ENCODE measurements around the gene GAMT.

The GAMT gene

DNA sequence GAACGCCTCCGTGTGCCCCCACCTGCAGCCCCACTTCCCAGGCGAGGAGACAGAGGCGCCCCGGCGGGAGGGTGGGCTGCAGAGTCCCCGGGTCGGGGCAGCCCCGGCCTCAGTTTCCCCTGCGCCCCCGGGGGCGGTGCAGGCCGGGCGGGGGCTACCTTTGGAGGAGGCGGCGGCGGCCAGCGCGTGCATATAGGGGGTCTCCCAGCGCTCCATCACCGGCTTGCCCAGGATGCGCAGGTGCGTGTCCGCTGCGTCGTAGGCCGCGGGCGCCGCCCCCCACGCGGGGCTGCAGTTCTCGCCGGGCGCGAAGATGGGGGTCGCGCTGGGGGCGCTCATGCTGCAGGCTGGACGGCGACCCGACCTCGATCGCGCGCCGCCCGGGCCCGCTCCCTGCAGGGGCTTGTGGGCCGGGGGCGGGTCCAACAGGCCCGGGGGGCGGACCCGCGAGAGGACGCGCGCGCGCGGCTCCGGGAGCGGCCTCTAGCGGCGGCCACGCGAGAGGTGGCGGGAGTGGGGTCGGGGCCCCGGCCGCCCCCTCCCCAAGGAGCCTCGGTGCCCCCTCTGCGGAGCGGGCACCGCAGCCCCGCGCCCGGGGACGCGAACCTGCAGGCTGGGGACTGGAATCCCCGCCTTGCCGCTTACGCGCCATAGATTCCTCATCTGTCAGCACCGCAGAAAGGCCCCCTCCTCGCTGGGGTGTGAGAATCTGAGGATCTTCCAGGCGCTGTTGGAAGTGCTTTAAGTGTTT, at the start of gene GAMT:
Gene GAMT (minus strand): TSS at position 405 of the 751 bp plus-strand sequence. CDS start 66 bp downstream, at position 339.
- no peaks in the 10 kb centered on the region for H3K9me3 ChIP-seq (ENCODE audit: insufficient read depth, low read length, severe bottlenecking)
- peaks cover 25% of the 10 kb centered on the region for H3K36me3 ChIP-seq (ENCODE audit: insufficient read depth, low read length)
- H3K4me1 ChIP-seq (ENCODE audit: insufficient read depth, low read length), result peaks cover 35% of the 10 kb centered on the region
- peak; percentile 60 for TF ChIP-seq CTCF (IDR thresholded peaks at IDR 0.05; ENCODE audit: borderline replicate concordance, extremely low read depth, low read length, poor library complexity, severe bottlenecking)
- TF ChIP-seq EZH2 (IDR thresholded peaks at IDR 0.05; ENCODE audit: borderline replicate concordance, low read depth, low read length, severe bottlenecking), result no peak
- H3K4me3 ChIP-seq (ENCODE audit: low read depth in 1 of 2, low read length in 2 of 2), result peak within 1 kb of the TSS; percentile 95 to 96
- ATAC-seq (ENCODE audit: insufficient read depth, low read depth) (peak; percentile 82), DNase-seq (peak; percentile 76)
- H3K79me2 ChIP-seq (ENCODE audit: insufficient read depth, low read length), result peaks cover 29% of the 10 kb centered on the region
- no peaks in the 10 kb centered on the region for H3K27me3 ChIP-seq (ENCODE audit: insufficient read depth, low read length, poor library complexity)
- peak within 1 kb of the TSS; percentile 96 for H3K9ac ChIP-seq (ENCODE audit: low read depth, low read length)
- H3K27ac ChIP-seq (ENCODE audit: low read length), result peak within 1 kb of the TSS; percentile 84
- peak within 1 kb of the TSS; percentile 85 for H3K4me2 ChIP-seq (ENCODE audit: insufficient read depth, low read length)
- peak within 1 kb of the TSS; percentile 96 for H2AFZ ChIP-seq (ENCODE audit: low read depth, low read length)
- peaks cover 9% of the 10 kb centered on the region; the same call in 1 of the 2 replicates for H4K20me1 ChIP-seq (ENCODE audit: insufficient read depth, low read length)

GRCh38 chr19:1449467-1450442, 48.4 kb upstream of the GAMT start, which contains the start of gene APC2:
TSS of gene APC2 (plus strand) at chr19:1450121. CDS start at chr19:1453002, 2,881 bp downstream.
- no peak for TF ChIP-seq CTCF (IDR thresholded peaks at IDR 0.05; ENCODE audit: borderline replicate concordance, extremely low read depth, low read length, poor library complexity, severe bottlenecking)
- TF ChIP-seq EZH2 (IDR thresholded peaks at IDR 0.05; ENCODE audit: borderline replicate concordance, low read depth, low read length, severe bottlenecking), result no peak

DNA sequence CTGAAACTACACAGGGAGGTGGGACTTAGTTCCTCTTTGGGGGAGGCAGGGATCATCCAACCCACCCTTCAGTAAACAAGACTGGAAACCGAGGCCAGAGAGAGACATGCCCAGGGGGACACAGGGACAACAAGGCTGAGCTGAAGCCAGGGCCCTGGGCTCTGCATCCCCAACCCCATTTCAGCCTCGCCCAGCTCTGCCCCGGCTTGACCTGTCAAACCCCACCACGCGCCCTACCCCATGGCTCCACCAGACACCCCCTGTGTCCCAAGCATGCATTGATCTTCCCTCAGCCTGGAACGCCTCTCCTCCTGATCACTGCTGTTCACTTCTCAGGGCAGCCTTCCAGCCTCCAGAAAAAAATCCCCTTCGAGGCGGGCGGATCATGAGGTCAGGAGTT, 46.6 kb upstream of the GAMT start:
- TF ChIP-seq EZH2 (IDR thresholded peaks at IDR 0.05; ENCODE audit: borderline replicate concordance, low read depth, low read length, severe bottlenecking) (no peak), CTCF (IDR thresholded peaks at IDR 0.05; ENCODE audit: borderline replicate concordance, extremely low read depth, low read length, poor library complexity, severe bottlenecking) (no peak)

More at GRCh38 chr19:1449467-1450442, 48.4 kb upstream of the GAMT start, which contains the start of gene APC2:
- H3K27me3 ChIP-seq (ENCODE audit: insufficient read depth, low read length, poor library complexity), result peaks cover 7% of the 10 kb centered on the region
- DNase-seq, result peak; percentile 57
- no peaks in the 10 kb centered on the region for H3K36me3 ChIP-seq (ENCODE audit: insufficient read depth, low read length)
- H3K27ac ChIP-seq (ENCODE audit: low read length), result no peak within 1 kb of the TSS
- H3K9me3 ChIP-seq (ENCODE audit: insufficient read depth, low read length, severe bottlenecking), result no peaks in the 10 kb centered on the region
- peaks cover 8% of the 10 kb centered on the region for H3K4me1 ChIP-seq (ENCODE audit: insufficient read depth, low read length)
- H3K9ac ChIP-seq (ENCODE audit: low read depth, low read length), result no peak within 1 kb of the TSS
- ATAC-seq (ENCODE audit: insufficient read depth, low read depth), result peak; percentile 41
- no peak within 1 kb of the TSS for H3K4me2 ChIP-seq (ENCODE audit: insufficient read depth, low read length)
- H2AFZ ChIP-seq (ENCODE audit: low read depth, low read length), result no peak within 1 kb of the TSS
- no peaks in the 10 kb centered on the region for H3K79me2 ChIP-seq (ENCODE audit: insufficient read depth, low read length)
- peaks cover 35% of the 10 kb centered on the region for H4K20me1 ChIP-seq (ENCODE audit: insufficient read depth, low read length)
- no peak within 1 kb of the TSS for H3K4me3 ChIP-seq (ENCODE audit: low read depth in 1 of 2, low read length in 2 of 2)

More for the DNA sequence above, 46.6 kb upstream of the GAMT start:
- H3K9me3 ChIP-seq (ENCODE audit: insufficient read depth, low read length, severe bottlenecking), result no peaks in the 10 kb centered on the region
- H2AFZ ChIP-seq (ENCODE audit: low read depth, low read length), result no peak overlapping the region
- peaks cover 10% of the 10 kb centered on the region for H3K4me1 ChIP-seq (ENCODE audit: insufficient read depth, low read length)
- H3K36me3 ChIP-seq (ENCODE audit: insufficient read depth, low read length), result no peaks in the 10 kb centered on the region
- ATAC-seq (ENCODE audit: insufficient read depth, low read depth) (no peak), DNase-seq (no peak)
- H3K9ac ChIP-seq (ENCODE audit: low read depth, low read length), result no peak overlapping the region
- no peak overlapping the region for H3K4me3 ChIP-seq (ENCODE audit: low read depth in 1 of 2, low read length in 2 of 2)
- no peak overlapping the region for H3K4me2 ChIP-seq (ENCODE audit: insufficient read depth, low read length)
- no peak overlapping the region for H3K27ac ChIP-seq (ENCODE audit: low read length)
- peaks cover 7% of the 10 kb centered on the region for H3K27me3 ChIP-seq (ENCODE audit: insufficient read depth, low read length, poor library complexity)
- peaks cover 46% of the 10 kb centered on the region for H4K20me1 ChIP-seq (ENCODE audit: insufficient read depth, low read length)
- no peaks in the 10 kb centered on the region for H3K79me2 ChIP-seq (ENCODE audit: insufficient read depth, low read length)
